T-helper 2 cell treated with Interferon-gamma antibody and Interleukin-4, amounts not matched to agents 100 ng/mL and 5 ng/mL, for 36 hours (primary cell): ENCODE results near the gene OST4. TPM values are rescaled to one million over a fixed set of nuclear protein-coding genes. Genes with fewer than 3 reads are reported as not detected.

ENCODE experiments used
- intact Hi-C: fragments of 100-400 bp; cut with micrococcal nuclease; formaldehyde crosslinking; loops from one replicate; pipeline ENCODE4 v1.15.1; 2023
- total RNA-seq: library from RNA; stranded (reverse); gene quantifications from 2 replicates; pipeline ENCODE4 v1.2.3, GENCODE V29; 2022

OST4 gene
- total RNA-seq, 1 donor from 2014 or later = 351 TPM

- intact Hi-C loops = no loop called here
Observed at GRCh38 chr2:27058210-27058609, 13.2 kb downstream of the OST4 start.

- intact Hi-C loops = no loop called here
Observed at GRCh38 chr2:27057184-27057583, 14.3 kb downstream of the OST4 start.

- intact Hi-C loops = no loop called here
Observed at GRCh38 chr2:27054721-27055120, 16.7 kb downstream of the OST4 start.

GRCh38 chr2:27053776-27054175 lies 17.7 kb downstream of the OST4 start:
- intact Hi-C loops = no loop called here

- intact Hi-C loops = no loop called here
Observed at GRCh38 chr2:27053321-27053720, 18.1 kb downstream of the OST4 start.

GRCh38 chr2:27051902-27052645 lies 19.4 kb downstream of the OST4 start:
- intact Hi-C loops = loop anchor here (1.0 kb wide), 4 partner anchors 19 to 82 kb away; partner anchors contain the start of genes KHK, OST4 and PREB

- intact Hi-C loops = loop anchor here (1.0 kb wide), 7 partner anchors 19 to 161 kb away; partner anchors contain the start of genes ATRAID, KHK, MAPRE3 and OST4
Observed at GRCh38 chr2:27050996-27051901, 20.2 kb downstream of the OST4 start, which contains the start of gene AGBL5. Gene AGBL5, plus strand, starts transcription at chr2:27051668. Its CDS starts 1,291 bp downstream, at chr2:27052959.

GRCh38 chr2:27050281-27050995 lies 21.0 kb downstream of the OST4 start:
- intact Hi-C loops = loop anchor here (1.0 kb wide), 3 partner anchors 18 to 162 kb away; partner anchors contain the start of genes ATRAID, MAPRE3, SLC5A6 and TMEM214

- intact Hi-C loops = loop anchor here (1.0 kb wide), 3 partner anchors 17 to 163 kb away; partner anchors contain the start of genes ATRAID, MAPRE3, SLC5A6 and TMEM214
Observed at GRCh38 chr2:27049422-27050280, 21.8 kb downstream of the OST4 start.

- intact Hi-C loops = no loop called here
Observed at GRCh38 chr2:27042985-27043634, 28.3 kb downstream of the OST4 start.

GRCh38 chr2:27042159-27042661 lies 29.2 kb downstream of the OST4 start:
- intact Hi-C loops = no loop called here

GRCh38 chr2:27041752-27042151 lies 29.7 kb downstream of the OST4 start:
- intact Hi-C loops = no loop called here

- intact Hi-C loops = no loop called here
Observed at GRCh38 chr2:27040282-27040681, 31.2 kb downstream of the OST4 start.

- intact Hi-C loops = no loop called here
Observed at GRCh38 chr2:27039871-27040270, 31.6 kb downstream of the OST4 start.

- intact Hi-C loops = no loop called here
Observed at GRCh38 chr2:27039426-27039825, 32.0 kb downstream of the OST4 start.

GRCh38 chr2:27038631-27039339 lies 32.7 kb downstream of the OST4 start:
- intact Hi-C loops = no loop called here

GRCh38 chr2:27038012-27038411 lies 33.4 kb downstream of the OST4 start:
- intact Hi-C loops = no loop called here

GRCh38 chr2:27033253-27033852 lies 38.1 kb downstream of the OST4 start:
- intact Hi-C loops = loop anchor here (2.0 kb wide), 1 partner anchor 247 kb away; the partner anchor contains the start of gene CENPA
